ENCODE results near the gene IDUA.

Gene IDUA

DNA sequence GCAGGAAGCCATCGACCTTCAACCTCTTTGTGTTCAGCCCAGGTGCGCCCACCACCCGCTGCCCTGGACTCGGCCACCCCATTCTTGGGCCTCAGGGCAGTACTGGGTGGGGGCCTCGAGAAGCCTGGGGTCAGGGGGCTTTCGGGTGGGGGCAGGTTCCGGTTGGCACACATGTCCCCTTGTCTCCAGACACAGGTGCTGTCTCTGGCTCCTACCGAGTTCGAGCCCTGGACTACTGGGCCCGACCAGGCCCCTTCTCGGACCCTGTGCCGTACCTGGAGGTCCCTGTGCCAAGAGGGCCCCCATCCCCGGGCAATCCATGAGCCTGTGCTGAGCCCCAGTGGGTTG is 17.2 kb downstream of the IDUA start:
- H3K4me3 Mint-ChIP-seq, result no peak overlapping the region

DNA sequence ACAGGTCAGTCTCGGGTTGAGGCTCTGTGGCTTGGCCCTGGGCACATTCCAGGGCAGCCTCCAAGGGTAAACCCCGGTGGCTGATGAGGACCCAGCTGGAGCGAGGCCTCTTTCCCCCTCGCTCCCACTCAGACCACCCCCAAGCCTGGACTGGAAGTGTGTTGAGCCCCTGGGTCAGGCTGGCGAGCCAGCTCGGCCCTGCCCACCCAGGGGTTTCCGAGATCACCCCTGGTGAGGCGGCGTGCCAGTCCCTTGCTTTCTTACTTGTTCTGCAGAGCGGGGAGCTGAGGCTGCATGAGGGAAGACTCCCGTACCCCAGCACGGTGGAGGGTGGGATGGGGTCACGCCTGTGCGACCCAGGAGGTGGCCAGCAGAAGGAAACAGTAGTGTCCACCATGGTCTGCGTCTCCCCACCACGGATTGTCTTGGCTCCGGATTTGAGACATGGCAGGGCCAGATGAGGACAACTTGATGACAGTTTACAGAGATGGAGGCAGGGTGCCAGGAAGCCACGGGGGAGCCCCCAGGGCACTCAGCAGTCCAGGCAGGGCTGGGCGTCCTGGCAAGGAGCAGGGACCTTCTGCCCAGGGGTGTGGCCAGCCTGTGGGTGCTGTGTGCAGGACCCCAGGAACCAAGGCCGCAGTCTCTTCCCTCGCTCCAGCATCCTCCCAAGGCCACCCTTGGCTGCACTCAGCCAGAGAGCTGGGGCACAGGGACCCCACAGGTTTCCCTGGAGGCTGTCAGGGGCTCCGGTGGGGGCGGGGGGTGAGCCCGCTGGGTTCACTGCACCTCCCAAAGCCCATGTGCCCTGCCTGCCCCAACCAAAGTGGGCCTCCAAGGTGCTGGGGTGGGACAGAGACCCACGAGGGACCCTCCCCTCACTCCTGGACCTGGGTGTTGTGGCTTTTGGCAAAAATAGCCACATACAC is 18.0 kb downstream of the IDUA start:
- no peak for DNase-seq (ENCODE audit: low spot score)
- Mint-ChIP-seq H3K4me3 (no peak overlapping the region), H3K36me3 (ENCODE audit: low read depth) (no peaks in the 10 kb centered on the region), H3K9me3 (no peaks in the 10 kb centered on the region), H3K27ac (no peak overlapping the region), H3K27me3 (ENCODE audit: low read depth) (peaks cover 49% of the 10 kb centered on the region), H3K4me1 (ENCODE audit: low read depth) (peaks cover 7% of the 10 kb centered on the region)

More for the DNA sequence above, 17.2 kb downstream of the IDUA start:
- no peaks in the 10 kb centered on the region for H3K9me3 Mint-ChIP-seq
- H3K27me3 Mint-ChIP-seq (ENCODE audit: low read depth), result peaks cover 51% of the 10 kb centered on the region
- DNase-seq (ENCODE audit: low spot score), result no peak
- H3K36me3 Mint-ChIP-seq (ENCODE audit: low read depth), result no peaks in the 10 kb centered on the region
- no peak overlapping the region for H3K27ac Mint-ChIP-seq
- H3K4me1 Mint-ChIP-seq (ENCODE audit: low read depth), result peaks cover 6% of the 10 kb centered on the region

DNA sequence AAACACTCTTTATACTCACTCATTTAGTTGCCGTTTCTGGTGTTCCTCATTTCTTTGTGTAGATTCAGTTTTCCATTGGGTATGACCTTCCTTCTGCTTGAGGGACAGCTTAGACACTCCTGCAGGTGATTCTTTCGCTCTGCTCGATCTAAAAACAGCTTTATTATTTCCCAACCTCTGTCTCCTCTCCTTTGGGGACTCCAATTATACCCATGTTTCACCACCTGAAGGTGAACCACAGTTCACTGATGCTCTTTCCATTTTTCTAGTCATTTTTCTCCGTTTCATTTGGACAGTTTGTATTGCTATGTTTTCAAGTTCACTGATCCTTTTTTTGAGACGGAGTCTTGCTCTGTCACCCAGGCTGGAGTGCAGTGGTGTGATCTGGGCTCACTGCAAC is 20.0 kb downstream of the IDUA start:
- DNase-seq (ENCODE audit: low spot score), result no peak
- H3K27me3 Mint-ChIP-seq (ENCODE audit: low read depth), result peaks cover 41% of the 10 kb centered on the region
- no peak overlapping the region for H3K4me3 Mint-ChIP-seq
- H3K9me3 Mint-ChIP-seq, result no peaks in the 10 kb centered on the region
- no peak overlapping the region for H3K27ac Mint-ChIP-seq
- H3K4me1 Mint-ChIP-seq (ENCODE audit: low read depth), result peaks cover 12% of the 10 kb centered on the region
- no peaks in the 10 kb centered on the region for H3K36me3 Mint-ChIP-seq (ENCODE audit: low read depth)

DNA sequence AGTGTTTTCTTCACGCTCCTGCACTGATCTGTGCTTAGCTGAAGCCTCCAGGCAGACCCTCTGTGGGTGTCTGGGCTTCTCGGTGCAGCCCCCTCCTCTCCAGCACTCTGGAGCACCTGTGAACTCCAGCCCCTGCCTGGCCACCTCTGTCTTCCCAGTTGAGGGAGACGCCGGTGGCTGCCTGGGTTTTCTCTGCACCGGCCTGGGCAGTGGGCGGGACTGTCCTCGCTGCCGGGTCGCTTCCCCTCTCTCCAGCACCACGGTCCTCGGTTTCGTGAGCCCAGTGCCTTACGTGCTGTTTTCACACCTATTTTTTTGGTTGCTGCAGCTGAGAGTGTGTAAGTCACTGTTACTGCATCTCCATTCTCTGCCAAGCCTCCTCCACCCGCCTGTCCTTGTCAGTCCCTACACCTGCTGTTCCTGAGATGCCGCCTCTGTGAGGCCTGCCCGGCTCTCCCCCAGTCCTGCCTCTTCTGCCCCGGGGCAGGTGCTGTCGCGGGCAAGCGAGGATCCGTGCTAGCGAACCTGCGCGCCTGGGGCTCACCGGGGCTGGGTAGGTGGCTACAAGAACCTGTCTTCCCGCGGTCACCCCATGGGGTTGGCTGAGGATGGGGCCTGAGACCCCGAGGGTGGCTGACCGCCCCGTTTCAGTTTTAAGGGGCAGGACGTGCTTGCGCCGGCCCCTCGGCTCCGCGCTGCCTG is 22.1 kb downstream of the IDUA start:
- no peaks in the 10 kb centered on the region for H3K9me3 Mint-ChIP-seq
- H3K4me3 Mint-ChIP-seq, result peak overlapping the region; percentile 74
- no peak overlapping the region for H3K27ac Mint-ChIP-seq
- H3K36me3 Mint-ChIP-seq (ENCODE audit: low read depth), result no peaks in the 10 kb centered on the region
- no peak for DNase-seq (ENCODE audit: low spot score)
- peaks cover 12% of the 10 kb centered on the region for H3K4me1 Mint-ChIP-seq (ENCODE audit: low read depth)
- peaks cover 35% of the 10 kb centered on the region for H3K27me3 Mint-ChIP-seq (ENCODE audit: low read depth)

DNA sequence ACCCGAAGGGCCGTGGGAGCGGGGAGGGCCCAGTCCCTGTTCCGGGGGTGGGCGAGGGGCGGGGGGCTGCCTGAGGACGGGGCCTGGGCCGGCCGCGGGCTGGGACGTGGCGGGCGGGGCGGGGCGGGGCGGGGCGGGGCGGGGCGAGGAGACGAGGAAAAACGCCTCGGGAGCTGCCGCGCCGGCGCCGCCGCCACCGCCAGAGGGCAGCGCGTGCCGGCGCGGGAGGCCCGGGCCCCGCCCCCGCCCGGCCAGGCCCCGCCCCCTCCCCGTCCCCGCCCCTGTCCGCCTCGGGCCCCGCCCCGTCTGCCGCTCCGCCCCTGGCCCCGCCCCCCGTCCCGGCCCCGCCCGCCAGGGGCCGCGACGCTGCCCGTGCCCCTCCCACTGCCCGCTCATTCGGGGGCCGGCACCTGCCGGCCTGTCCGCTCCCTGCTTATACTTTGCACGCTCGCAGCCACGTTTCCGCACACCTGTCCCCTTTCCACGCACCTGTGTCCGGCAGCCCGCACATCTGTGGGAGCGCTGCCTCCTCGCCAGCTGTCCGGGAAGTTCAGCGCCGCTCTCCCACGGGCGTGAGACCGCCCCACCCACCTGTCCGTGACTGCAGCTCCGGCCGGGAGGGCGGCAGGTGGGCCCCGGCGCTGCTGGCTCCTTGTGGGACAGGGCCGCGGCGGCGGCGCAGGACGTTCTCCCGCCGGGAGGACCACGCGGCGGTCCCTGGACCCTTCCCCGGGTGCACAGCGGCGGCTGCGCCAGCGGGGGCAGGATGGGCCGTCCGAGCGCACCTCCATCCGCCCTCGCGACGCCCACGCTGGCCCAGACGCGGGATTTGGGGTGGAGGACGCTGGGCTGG is 22.9 kb downstream of the IDUA start:
- peak; percentile 63 for DNase-seq (ENCODE audit: low spot score)
- peaks cover 12% of the 10 kb centered on the region for H3K4me1 Mint-ChIP-seq (ENCODE audit: low read depth)
- no peaks in the 10 kb centered on the region for H3K36me3 Mint-ChIP-seq (ENCODE audit: low read depth)
- H3K27me3 Mint-ChIP-seq (ENCODE audit: low read depth), result peaks cover 30% of the 10 kb centered on the region
- peak overlapping the region; percentile 81 for H3K4me3 Mint-ChIP-seq
- peak overlapping the region; percentile 10 for H3K27ac Mint-ChIP-seq
- no peaks in the 10 kb centered on the region for H3K9me3 Mint-ChIP-seq

DNA sequence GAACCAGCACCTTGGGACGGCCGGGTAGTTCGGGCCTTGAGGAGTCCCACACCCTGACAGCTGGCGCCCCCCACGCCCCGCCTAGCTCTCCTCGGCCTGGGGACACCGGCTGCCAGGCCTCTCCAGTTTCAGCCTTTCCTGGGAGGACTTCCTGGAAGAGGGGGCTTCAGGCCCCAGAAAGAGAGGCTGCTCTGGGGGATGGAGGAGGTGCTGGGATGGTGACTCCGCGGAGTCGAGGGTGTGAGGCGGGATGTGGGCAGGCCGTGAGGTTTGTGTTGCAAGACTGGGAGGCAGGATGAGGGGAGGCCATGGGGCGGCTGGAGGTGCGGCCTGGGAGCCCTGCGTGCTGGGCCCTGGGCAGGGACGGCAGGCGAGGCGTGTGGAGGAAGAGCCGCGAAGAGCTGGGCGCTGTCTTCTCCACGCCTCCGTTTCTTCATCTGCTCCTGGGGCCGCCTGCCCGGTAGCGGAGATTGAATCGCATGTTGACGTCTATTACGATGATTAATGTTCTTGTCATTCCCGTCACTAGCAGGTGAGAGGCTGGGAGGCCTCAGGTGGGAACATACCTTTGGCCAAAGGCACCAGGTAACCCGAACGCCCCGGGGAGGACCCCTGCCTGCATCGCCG is 23.7 kb downstream of the IDUA start:
- Mint-ChIP-seq H3K9me3 (no peaks in the 10 kb centered on the region), H3K27me3 (ENCODE audit: low read depth) (peaks cover 29% of the 10 kb centered on the region), H3K4me3 (peak overlapping the region; percentile 81), H3K27ac (peak overlapping the region; percentile 90), H3K36me3 (ENCODE audit: low read depth) (no peaks in the 10 kb centered on the region), H3K4me1 (ENCODE audit: low read depth) (peaks cover 12% of the 10 kb centered on the region)
- DNase-seq (ENCODE audit: low spot score), result peak; percentile 80

DNA sequence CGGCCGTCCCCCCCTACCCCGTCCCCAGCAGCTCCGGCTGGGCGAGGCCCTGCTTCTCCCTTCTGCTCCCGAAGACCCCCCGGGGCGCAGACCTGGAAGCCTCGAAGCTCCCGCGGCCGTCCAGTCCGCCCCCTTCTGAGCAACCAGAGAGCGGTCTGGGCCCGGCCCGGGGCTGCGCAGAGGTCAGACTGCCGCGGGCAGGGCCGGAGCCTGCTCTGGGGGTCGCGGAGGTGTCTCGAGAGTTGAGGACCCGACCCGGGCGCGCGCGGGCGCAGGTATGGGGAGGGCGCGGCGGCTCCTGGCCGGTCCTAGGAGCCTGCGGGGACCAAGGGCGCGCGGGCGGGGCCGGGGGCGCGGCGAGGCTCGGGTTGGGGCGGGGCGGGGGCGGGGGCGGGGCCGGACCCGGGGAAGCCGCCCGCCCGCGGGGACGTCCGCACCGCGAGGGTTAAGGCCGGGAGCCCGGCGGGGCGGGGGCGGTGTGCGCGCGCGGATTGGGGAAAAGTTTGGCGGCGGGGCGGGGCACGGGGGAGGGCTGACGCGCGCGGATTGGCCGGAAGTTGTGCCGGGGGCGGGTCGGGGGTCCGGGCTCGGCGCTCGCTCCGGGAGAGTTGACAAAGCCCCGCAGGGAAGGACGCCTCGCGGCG is 24.3 kb downstream of the IDUA start, which contains the start of gene FGFRL1:
Gene FGFRL1, plus strand, starts transcription at position 605 of the 644 bp plus-strand sequence. CDS start 860 bp downstream, outside the sequence.
- H3K27ac Mint-ChIP-seq, result peak within 1 kb of the TSS; percentile 90
- DNase-seq (ENCODE audit: low spot score), result peak; percentile 88
- H3K27me3 Mint-ChIP-seq (ENCODE audit: low read depth), result peaks cover 27% of the 10 kb centered on the region
- no peaks in the 10 kb centered on the region for H3K36me3 Mint-ChIP-seq (ENCODE audit: low read depth)
- H3K4me3 Mint-ChIP-seq, result peak within 1 kb of the TSS; percentile 81
- no peaks in the 10 kb centered on the region for H3K9me3 Mint-ChIP-seq
- peaks cover 12% of the 10 kb centered on the region for H3K4me1 Mint-ChIP-seq (ENCODE audit: low read depth)

DNA sequence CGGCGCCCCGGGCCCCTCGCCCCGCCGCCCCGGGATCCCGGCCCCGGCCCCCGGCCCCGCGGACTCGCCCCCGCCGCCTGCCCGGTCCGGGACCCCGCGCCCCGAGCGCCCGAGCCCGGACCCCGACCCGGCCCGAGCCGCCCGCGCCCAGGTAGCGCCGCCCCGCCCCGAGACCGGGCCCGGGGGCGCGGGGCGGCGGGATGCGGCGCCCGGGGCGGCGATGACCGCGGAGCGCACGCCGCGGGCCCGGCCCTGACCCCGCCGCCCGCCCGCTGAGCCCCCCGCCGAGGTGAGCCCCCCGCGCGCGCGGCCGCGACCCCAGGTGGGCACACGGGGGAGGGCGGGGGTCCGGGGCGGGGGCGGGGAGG is 24.8 kb downstream of the IDUA start:
- Mint-ChIP-seq H3K36me3 (ENCODE audit: low read depth) (no peaks in the 10 kb centered on the region), H3K27ac (no peak overlapping the region), H3K4me1 (ENCODE audit: low read depth) (peaks cover 12% of the 10 kb centered on the region), H3K9me3 (no peaks in the 10 kb centered on the region), H3K4me3 (no peak overlapping the region), H3K27me3 (ENCODE audit: low read depth) (peaks cover 22% of the 10 kb centered on the region)
- DNase-seq (ENCODE audit: low spot score), result no peak

DNA sequence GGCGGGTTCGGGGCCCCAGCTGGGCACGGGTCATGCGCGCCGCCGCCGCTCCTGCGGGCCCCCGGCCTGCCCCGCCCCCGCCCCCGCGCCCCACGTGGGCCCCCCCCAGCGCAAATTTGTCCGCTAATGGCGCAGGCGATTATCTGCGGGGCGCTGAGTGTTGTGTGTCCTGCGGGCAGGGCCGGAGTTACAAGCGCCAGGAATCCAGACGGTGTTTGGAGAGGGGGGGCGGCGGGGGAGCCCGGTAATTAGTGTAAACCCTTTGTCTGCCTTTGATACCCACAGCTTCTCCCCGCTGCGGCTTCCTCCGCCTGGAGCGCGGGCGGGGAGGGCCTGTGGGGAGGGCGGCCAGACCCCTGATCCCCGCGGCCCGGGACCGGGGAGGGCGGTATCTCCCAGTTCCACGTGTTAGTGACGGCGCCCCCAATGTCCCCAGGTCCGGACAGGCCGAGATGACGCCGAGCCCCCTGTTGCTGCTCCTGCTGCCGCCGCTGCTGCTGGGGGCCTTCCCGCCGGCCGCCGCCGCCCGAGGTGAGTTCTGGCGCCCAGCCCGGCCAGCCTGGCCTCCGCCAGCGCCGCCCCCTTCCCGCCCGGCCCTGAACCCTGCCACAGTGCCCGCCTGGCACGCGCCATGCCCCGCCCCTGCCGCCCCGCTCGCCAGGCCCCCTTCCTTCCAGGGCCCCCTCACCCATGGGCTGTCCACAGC is 25.3 kb downstream of the IDUA start:
- Mint-ChIP-seq H3K27me3 (ENCODE audit: low read depth) (peaks cover 17% of the 10 kb centered on the region), H3K36me3 (ENCODE audit: low read depth) (no peaks in the 10 kb centered on the region), H3K9me3 (no peaks in the 10 kb centered on the region), H3K4me3 (peak overlapping the region; percentile 50), H3K27ac (no peak overlapping the region), H3K4me1 (ENCODE audit: low read depth) (peaks cover 12% of the 10 kb centered on the region)
- no peak for DNase-seq (ENCODE audit: low spot score)

DNA sequence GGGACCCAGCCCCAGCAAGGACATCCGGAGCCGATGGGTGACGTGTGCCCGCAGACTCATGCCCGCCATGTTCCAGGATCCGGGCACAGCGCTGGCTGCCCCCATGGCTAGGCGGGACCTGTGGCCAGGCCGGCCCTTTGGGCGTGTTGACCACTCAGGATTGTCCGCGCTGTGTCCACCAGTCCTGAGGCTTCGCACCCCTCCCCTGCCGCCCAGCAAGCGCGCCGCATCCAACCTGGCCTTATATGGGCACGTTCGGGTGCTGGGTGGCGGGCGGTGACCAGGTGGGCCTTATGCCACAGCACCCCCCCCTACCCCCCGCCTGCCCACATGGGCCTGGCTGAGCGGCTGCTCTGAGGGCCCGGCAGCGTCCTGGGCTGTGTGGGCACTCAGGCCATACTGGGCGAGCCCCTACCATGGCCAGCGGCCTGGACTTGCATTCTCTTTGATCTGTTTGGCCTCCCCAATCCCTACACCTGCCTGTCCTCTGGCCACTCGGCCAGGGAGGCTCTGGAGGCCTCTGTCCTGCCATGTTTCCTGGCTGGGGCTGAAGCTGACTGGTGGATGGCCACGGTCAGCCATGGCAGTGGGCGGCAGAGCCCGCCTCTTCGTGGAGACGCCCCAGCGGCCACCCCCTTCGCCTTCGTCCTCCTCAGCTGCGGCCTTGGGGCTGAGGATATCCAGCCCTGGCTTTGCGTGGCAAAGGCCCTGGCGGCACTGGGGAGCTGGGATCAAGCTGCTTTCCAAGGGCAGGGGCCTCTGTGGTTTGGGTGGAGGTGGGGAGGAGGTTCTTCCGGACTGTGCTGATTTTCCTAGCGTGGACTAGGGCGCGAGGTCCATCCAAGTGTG is 26.6 kb downstream of the IDUA start:
- H3K9me3 Mint-ChIP-seq, result no peaks in the 10 kb centered on the region
- DNase-seq (ENCODE audit: low spot score), result no peak
- H3K27ac Mint-ChIP-seq, result no peak overlapping the region
- no peaks in the 10 kb centered on the region for H3K36me3 Mint-ChIP-seq (ENCODE audit: low read depth)
- peaks cover 7% of the 10 kb centered on the region for H3K27me3 Mint-ChIP-seq (ENCODE audit: low read depth)
- peaks cover 9% of the 10 kb centered on the region for H3K4me1 Mint-ChIP-seq (ENCODE audit: low read depth)
- H3K4me3 Mint-ChIP-seq, result peak overlapping the region; percentile 57

DNA sequence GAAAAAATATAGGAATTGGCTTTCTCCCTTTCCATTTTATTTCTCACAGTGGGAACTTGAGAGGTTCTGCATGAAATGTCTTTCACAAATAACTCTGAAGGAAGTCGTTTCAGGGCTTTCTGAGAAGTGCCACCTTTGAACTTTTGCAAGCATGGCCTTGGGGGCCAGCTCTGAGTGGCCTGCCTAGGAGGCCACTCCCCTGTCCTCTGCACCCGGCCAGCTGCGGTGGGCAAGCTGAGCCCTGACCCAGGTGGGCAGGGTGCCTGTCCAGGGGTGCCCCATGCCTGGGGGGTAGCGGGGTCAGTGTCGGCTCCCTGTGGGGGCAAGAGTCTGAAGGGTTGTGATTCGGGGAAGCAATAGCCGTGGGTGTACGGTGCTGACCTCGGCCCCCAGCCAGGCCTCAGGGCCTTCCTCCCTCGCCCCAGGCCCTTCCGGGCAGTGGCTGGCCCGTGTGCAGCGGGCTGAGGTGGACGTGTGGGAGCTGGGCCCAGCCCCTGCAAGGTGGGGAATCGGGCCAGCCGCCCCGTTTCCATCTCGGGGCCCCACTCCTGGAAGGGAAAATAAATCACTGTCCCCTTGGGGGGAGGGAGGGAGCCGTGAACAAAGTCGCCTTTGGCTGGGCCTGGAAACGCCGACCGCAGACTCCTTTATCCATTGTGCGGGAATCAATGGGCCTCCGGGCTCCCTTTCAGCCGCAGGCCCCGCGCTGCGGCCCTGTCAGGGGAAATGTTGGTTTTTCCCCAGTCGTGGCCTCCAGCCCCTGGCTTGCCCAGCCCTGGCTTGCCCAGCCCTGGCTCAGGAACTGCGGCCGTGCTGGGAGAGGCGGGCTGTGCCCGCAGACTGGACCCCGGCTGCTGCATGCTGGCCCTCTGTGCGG is 27.7 kb downstream of the IDUA start:
- peak overlapping the region; percentile 57 for H3K4me3 Mint-ChIP-seq

More for the DNA sequence above, 27.7 kb downstream of the IDUA start:
- Mint-ChIP-seq H3K27ac (no peak overlapping the region), H3K36me3 (ENCODE audit: low read depth) (no peaks in the 10 kb centered on the region), H3K4me1 (ENCODE audit: low read depth) (peaks cover 5% of the 10 kb centered on the region), H3K27me3 (ENCODE audit: low read depth) (no peaks in the 10 kb centered on the region), H3K9me3 (no peaks in the 10 kb centered on the region)
- DNase-seq (ENCODE audit: low spot score), result no peak

All from T-helper 2 cell treated with Interferon-gamma antibody and Interleukin-4, amounts not matched to agents 5 μg/mL and 100 μg/mL, for 36 hours (primary cell).